EL (cell line): ENCODE measurements around the gene TSGA10.
"Not testable (repeated sequence)": the region's sequence is repeated elsewhere in the genome, so short reads cannot be mapped to it uniquely, and the experiment has no call there.

Experiments used
- DNase-seq: peaks from one replicate; pipeline ENCODE4 v3.0.0-alpha.2; 2016

Gene TSGA10

DNA sequence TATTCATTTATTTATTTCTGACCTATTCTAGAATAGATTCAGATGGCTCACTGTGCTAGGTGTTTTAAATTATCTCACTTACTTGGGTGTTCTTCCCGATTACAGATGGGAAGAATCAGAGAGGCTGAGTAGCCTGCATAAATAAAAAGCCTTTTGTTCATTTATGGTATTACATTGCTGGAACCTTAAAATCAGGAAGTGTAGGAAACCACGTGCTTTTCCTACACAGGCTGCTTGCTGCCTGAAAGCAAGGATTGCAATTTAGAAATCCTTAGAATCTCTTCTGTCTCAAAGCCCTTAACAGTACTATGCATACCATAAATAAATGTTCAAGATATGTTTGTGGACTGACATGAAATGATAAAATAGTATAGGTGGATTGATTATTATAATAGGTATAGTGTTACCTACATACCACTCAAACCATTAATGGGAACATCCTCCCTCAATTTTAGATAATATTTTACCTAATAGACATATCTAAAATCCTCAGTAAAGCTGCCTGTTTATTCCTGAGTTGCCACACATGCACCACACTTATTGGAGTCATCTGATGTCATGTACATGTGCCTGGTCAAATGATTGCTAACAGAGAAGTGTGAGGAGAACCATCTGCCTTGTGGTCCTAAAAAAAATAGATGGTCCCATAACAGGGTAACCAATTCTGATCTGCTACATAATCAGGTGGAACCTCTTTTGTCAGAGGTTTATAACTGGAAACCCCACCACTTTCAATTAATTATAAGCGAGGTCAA, 86.7 kb downstream of the TSGA10 start:
- no peak for DNase-seq

DNA sequence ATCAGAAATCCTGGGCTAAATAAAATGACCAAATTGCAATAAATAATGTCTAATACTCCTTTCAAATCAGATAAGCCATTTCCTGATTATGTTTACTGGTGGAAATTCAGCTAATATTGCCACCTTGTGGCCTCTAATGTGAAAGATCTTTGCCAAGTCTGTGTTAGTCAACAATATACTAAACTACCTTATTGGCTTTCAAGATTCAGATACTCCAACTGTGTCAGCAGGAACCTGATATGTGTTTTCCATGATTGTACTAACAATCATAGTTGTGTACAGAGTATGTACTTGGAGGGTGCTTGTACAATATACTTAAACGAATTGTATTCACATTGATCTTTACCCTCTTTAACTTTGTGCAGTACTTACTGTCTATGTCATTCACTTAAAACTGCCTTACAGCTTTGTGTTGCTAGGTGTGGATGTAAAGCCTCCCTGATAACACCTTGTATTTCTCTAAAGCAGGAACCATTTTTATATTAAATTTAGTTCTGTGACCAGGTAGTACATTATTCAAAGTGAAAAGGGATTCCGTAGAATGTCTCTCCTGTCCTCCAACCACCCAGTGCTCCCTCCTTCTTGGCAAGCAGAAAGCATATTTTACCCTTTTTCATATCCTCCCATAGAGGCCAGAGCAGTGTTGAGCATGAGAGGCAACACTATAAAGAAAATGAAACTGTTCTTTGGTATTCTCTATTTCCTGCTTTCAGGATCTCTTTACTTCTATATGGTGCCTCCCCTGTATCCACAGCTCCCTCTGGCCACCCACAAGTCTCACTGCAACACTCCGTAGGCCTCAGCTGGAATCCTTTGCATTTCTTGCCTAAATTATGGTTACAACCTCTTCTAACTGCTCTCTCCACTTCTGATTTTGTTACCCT, 88.4 kb downstream of the TSGA10 start:
- peak; percentile 45 for DNase-seq

DNA sequence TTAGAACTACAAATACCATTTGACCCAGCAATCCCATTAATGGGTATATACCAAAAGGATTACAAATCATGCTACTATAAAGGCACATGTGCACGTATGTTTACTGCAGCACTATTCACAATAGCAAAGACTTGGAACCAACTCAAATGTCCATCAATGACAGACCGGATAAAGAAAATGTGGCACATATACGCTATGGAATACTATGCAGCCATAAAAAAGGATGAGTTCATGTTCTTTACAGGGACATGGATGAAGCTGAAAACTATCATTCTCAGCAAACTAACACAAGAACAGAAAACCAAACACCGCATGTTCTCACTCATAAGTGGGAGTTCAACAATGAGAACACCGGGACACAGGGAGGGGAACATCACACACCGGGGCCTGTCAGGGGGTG, 105.6 kb downstream of the TSGA10 start:
- not testable (repeated sequence) for DNase-seq

DNA sequence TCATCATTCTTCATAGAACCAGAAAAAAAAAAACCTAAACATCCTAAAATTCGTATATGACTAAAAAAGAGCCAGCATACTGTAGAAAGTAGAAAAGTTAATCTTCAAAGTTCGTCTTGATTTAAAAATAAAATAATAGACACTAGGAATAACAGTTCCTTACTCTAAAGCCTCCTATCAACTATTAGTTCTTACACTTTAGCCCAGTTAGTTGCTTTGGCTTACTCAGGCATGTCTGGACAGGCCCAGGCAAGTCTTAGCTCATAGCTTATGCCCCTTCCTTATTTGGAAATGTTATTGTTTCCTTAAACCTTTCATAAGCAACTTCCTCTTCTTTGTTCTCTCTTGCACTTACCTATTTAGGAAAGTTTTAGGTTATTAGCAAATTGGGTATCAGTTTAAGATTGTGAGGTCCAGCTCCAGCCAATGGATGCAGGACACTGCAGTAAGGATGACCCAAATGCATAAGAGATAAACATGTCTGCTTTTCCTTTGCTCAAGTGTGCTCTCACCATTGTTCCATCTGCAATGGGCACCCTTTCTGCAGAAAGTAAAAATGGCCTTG, 113.9 kb downstream of the TSGA10 start:
- DNase-seq, result not testable (repeated sequence)

DNA sequence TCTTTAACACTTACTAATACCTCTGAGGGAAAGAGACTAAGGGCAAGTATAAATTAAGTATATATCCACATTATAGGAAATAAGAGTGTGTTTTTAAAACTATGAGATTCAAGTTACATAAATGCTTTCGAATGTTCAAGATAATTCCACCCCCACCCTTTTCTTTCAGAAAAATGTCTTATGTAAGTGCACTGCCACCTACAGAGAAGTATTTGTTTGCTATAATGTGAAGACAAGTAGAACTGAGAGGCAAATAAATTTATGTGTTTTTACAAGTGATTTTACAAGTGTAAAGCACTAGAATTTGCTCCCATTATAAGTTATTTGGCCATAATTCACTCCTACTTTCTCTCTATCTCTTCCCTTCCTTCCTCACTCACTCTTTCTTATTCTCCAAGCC, 118.8 kb downstream of the TSGA10 start:
- no peak for DNase-seq

DNA sequence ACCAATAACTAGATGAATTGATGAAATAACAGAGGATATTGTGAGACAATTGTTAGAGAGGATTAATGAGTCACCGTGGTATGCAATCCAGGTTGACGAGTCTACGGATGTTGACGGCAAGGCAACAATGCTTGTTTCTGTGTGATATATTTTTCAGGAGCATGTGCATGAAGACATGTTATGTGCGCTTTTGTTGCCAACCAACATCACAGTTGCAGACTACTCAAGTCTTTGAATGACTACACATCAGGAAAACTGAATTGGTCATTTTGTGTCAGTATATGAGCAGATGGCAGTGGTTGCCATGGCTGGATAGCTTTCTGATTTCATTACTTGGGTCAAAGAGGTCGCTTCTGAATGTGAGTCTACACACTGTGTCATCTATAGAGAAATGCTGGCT, 122.0 kb downstream of the TSGA10 start:
- DNase-seq, result peak; percentile 1

DNA sequence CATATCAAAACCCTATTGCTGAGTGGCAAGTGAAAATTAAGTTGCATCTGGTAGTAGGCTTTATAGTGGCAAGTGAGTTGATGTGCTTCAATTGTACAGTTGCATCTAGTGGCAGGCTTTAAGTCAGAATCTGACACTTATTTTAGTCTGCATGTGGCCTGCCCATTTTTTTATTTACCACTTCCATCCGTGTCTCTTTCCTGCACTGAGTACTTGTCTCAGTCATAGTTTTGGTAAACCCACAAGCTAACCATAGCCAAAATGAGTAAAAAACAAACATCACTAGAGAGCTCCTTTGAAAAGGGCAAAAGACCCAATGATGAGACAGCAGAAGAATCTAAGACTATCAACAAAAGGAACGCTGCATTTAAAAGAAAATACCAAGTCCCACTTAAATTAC, 122.7 kb downstream of the TSGA10 start:
- DNase-seq, result no peak

DNA sequence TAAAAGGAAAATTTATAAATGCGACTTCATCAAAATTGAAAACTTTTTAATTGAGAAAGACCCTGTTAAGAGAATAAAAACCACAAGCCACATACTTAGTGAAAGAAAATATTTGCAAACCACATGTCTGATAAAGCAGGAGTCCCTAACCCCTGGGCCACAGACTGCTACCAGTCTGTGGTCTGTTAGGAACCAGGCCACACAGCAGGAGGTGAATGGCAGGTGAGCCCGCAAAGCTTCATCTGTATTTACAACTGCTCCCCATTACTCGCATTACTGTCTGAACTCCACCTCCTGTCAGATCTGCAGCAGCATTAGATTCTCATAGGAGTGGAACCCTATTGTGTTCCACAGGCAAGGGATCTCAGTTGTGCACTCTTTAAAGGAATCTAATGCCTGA, 123.3 kb downstream of the TSGA10 start:
- no peak for DNase-seq

DNA sequence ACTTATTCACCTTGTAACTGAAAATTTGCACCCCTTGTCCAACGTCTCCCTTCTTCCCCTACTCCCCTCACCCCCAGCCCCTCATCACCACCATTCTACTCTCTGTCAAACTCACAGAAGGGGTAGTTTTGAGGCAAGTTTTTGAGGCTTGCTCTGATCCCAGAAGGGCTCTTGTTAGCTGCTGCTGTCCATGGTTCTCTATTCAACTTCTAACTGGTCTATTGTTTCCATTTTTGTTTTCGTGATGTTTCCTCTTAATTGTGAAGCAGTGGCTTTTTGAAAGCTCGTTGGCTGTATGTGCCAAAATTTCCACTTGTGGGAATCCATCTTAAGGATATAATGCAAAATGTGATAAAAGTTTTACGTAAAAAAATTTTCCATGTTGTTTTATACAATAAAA, 126.2 kb downstream of the TSGA10 start:
- DNase-seq, result no peak

DNA sequence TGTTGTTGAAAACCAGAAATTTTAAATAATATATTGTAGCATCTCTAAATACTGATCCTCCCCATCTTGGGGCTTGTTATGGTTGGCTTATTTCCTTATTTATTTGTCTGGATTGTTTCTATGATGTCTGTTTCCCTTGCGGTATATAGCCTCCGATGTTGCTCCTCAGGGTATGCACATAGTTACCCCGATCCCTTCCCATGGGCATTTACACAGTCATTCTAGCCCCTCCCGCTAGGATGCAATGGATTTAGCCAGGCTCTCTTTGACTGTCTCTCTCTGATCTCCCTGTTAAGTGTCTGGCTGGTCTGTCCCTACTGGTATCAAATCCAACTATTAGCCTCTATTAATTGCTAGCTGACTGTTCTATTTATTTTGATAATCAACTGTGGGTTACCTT, 126.9 kb downstream of the TSGA10 start:
- DNase-seq, result no peak

DNA sequence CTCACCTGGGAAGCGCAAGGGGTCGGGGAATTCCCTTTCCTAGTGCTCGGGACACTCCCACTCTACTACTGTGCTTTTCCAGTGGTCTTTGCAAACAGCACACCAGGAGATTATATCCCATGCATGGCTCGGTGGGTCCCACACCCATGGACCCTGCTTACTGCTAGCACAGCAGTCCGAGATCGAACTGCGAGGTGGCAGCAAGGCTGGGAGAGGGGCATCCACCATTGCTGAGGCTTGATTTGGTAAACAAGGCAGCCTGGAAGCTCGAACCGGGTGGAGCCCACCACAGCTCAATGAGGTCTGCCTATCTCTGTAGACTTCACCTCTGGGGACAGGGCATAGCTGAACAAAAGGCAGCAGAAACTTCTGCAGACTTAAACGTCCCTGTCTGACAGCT, 154.0 kb downstream of the TSGA10 start:
- DNase-seq, result no peak

DNA sequence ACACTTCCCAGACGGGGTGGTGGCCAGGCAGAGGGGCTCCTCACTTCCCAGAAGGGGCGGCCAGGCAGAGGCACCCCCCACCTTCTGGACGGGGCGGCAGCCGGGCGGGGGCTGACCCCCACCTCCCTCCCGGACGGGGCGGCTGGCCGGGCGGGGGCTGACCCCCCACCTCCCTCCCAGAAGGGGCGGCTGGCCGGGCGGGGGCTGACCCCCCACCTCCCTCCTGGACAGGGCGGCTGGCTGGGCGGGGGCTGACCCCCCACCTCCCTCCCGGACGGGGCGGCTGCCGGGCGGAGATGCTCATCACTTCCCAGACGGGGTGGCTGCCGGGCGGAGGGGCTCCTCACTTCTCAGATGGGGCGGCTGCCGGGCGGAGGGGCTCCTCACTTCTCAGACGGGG, 166.0 kb downstream of the TSGA10 start:
- DNase-seq, result not testable (repeated sequence)

DNA sequence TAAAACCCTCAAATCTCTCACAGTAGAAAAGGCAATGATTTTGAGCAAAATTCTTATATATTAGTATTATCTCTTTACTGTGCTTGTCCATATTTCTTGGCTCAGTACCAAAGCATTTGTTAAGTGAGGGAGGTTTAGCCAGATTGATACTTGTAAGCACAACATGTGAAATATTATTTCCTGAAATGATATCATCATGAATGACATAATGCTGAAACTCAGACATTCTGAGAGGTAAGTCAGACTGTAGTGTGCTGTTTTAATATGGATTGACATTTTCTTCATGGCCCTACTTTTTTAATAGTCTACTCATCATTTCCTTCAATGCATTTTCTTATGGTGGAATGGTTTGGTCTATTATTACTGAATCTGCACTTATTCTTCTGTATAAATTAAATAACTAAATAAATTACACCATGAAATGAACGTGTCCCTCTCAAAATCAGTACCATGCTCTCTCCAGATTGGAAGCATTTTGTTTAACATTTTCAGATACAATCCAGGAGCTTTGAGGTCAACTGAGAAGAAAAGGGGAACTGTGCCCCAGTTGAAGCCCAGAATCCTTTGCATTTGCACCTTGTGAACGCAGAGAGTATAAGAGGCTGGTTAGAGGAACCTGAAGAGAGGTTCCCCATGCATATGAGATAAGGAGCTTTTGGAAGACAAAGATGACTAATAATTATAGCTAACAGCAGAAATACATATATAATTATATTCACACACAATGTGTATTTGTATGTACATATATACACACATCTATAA, 168.7 kb downstream of the TSGA10 start:
- no peak for DNase-seq

DNA sequence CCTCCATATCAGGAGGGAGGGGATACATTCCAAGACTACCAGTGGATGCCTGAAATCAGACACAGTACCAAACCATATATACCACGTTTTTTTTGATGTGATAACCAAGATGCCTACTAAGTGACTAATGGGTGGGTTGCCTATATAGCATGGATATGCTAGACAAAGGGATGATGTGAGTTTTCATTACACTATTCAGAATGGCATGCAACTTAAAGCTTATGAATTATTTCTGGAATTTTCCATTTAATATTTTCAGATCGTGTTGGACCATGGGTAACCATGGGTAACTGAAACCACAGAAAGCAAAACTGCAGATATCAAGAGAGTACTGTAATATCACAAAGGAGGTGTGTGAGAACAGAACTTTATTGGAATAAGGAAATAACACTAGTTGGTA, 179.1 kb downstream of the TSGA10 start:
- no peak for DNase-seq

DNA sequence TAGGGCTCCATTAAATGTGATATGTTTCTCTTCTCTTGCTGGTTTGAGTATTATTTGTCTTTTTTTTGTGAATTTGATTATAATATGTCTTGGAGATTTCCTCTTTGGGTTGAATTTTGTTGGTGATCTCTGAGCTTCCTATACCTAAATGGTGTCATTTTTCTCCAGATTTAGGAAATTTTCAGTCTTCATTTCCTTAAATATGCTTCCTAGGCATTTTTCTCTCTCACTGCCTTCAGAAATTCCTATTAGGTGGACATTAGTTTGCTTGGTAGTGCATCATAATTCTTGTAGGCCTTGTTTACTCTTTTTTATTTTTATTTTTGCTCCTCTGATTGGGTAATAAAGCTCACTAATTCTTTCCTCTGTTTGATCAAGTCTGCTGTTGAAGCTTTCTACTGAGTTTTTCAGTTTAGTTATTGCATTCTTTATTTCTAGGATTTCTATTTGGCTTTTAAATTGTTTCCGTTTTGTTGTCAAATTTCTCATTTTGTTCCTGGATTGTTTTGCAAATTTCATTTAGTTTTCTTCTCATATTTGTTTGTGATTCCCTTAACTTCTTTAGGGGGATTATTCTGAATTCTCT, 182.1 kb downstream of the TSGA10 start:
- no peak for DNase-seq

DNA sequence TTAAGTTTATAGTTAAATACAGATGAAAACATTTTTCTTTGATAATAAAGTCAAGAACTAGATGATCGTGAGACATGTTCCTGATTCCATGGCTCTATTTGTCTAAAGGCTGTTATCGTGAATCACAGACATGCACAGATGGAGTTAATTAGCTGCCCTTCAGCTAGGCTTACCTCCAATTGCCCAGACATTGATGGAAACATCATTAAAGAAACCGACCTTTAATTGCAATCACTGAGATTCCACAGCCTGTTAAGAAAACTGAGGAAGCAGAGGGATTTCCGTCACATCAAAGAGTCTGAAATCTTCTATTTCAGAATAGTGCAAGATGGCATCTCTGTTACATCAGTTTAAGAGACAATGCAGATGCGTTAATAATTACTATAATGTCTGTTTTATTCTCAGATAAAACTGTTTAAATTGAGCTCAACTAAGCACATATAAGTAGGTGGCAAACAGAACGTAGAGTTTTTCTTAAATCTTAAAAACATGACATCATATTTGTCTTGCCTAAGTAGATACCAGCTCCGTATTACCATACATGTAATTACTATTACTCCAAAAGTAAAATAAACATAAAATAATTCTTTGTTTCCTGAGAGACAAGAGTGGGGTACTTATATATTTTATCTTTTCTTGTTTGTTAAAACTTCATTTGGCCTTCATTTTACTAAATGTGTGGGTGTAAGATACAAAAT, 194.8 kb downstream of the TSGA10 start:
- no peak for DNase-seq

DNA sequence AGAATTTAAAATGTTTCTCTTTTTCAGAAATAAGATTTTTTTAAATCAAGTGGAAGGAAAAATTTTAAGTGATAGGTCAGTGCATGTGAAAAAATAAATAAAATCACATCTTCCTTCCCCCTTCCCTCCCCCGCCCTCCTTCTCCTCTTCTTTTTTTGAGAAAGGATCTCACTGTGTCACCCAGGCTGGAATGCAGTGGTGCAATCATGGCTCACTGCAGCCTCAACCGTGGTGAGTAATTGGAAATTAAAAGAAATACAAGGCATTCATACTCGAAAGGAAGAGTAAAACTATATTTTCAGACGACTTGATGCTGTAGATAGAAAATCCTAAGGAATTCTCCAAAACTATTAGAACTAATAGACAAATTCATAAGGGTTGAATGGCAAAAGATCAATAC, 201.8 kb downstream of the TSGA10 start:
- no peak for DNase-seq

DNA sequence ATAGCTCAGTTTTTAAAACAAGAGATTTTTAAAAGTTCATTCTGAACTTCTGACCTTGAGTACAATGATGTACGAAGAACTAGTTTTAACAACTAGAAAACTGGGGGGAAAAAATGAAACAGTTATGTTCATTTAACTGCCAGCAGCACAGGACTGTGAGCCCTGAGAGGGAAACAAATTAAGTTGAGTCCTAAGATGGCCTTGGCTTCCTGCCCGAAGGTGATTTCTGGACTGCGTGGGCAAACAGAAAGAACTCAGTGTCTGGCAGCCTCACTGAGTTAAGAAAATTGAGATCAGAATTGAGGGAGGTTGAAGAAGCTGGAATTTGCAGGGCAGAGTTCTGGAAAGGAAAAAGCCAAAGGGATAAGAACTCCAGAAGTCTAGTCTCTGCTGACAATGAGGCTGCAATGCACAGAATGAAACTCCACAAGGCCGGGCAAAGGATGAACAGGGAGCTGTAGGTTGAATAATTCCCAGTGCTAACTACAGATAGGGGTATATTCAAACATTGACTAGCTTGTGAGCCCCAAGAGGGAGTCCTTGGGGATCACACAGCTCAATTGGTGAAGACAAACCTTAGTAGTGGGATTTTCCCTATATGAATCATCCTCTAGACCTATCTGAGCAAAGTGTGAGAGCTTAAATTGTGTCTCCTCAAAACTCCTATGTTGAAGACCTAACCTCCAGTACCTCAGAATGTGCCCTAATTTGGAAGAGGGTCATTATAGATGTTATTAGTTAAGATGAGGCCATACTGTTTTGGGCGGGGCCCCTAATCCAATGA, 205.6 kb downstream of the TSGA10 start:
- no peak for DNase-seq

DNA sequence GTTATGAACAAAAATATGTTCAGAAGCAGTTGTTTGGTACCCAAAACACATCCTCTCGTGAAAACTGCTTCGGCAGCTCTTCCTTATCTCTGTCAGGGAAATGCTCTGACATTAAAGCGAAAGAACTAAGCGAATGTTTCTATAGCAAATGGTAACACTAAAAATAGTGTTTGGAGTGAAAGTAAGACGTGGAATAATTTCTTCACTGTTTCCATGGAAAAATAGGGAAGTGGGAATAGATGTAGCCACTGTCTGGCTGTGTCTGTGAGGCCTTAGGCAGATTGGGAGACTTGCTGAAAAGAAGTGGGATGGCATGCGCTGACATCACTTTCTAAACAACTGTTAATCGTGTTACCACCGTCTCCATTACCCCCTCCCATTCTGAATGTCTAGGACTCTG, 207.2 kb downstream of the TSGA10 start:
- DNase-seq, result no peak
